Fibroblast of lung (primary cell): ENCODE measurements around the gene ULK3.

Experiments
- CTCF ChIP-seq, 2 donors: IDR thresholded peaks in 1 of 2; conservative IDR thresholded peaks in 1 of 2; 1 replicate in 1 of 2; 2 replicates in 1 of 2; pipeline ENCODE4 v1.5.1; 2011 to 2012; ENCODE audit warnings: low read length in 2 of 2, control low read depth in 1 of 2, inconsistent platforms in 1 of 2, low read depth in 1 of 2, mild to moderate bottlenecking in 1 of 2
- EZH2 ChIP-seq: IDR thresholded peaks from 2 replicates; pipeline ENCODE4 v1.5.1; 2012; ENCODE audit warnings: low read length, control low read depth, mild to moderate bottlenecking; ENCODE audit errors: missing control alignments

DNA sequence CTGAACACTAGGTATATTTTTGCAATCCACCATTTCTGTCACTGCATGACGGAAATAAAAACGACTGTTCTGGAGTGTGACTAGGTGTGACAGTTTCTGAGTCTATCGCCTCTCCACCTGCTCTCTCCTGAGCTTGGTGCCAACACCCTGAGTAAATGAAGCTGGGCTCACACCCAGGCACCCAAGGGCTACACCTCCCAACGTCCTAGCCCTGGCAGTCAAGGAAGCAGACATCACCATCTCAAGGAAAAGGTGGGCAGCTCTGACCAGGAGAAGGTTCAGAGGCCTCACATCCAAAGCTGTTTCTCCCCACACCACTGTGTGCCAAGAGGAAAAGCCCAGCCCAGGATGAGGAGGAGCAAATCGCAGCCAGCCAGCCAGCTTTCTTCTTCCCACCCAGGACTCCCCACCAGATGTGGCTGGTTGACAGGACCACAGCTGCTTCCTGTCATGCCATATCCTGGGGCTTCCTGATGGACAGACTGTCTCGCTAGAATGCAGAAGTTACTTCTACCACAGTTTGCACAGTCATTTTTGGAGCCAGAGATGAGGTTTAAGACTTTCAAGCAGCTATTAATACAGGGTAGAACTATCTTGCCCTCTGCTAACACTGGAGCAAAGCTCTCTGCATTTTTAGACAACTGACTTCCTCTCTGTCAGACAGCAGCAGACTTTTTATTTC is 26.9 kb upstream of the ULK3 start:
- TF ChIP-seq CTCF (conservative IDR thresholded peaks at IDR 0.05 in 1 of 2, IDR thresholded peaks at IDR 0.05 in 1 of 2; ENCODE audit: low read depth in 1 of 2, low read length in 2 of 2) (no peak), EZH2 (no peak)
